ENCODE measurements around the gene UBE2R2. TPM values are rescaled to one million over a fixed set of nuclear protein-coding genes. Genes with fewer than 3 reads are reported as not detected.

The UBE2R2 gene
- total RNA-seq, 1 donor from 2014 or later, result 88.0 TPM

DNA sequence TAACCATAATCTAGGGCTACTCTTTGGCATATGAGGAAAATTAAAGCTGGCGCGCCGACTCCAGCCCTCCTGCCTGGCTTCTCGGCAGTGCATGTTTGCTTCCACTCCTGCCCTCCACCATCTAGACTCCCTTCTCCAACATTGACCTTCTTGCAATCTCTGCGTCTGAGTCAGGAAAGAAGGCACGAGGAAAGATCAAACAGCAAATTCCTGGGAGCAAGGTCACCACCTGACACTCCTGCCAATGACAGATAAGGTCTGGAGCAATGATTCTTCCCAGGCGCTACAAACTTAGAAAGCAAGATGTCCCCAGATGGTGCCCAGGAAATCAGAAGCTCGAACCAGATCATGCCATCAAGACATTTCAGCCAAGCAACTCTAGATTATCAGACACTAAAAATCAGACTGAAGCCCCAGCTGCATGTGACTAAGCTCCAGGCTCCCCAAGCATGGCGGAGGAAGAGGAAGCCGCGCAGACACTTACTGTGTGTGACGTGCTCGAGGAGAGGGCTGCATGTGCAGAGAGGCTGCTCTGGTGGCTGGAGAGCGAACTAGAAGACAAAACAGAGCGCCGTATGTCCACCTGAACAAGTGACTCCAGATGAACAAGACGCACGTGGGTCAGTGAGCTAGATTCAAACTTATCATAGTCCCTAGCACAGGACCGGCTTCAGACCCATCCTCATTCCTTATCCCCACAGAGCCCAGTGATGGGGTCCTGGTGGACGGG is 115.3 kb downstream of the UBE2R2 start:
- peaks cover 35% of the 10 kb centered on the region for H3K36me3 Mint-ChIP-seq (ENCODE audit: low read depth)
- no peaks in the 10 kb centered on the region for H3K4me1 Mint-ChIP-seq
- H3K27ac Mint-ChIP-seq (ENCODE audit: unreplicated experiment), result peak overlapping the region; percentile 50
- H3K9me3 Mint-ChIP-seq, result no peaks in the 10 kb centered on the region
- no peak for DNase-seq (ENCODE audit: low read depth, low spot score)
- TF ChIP-seq, protein P1, sequence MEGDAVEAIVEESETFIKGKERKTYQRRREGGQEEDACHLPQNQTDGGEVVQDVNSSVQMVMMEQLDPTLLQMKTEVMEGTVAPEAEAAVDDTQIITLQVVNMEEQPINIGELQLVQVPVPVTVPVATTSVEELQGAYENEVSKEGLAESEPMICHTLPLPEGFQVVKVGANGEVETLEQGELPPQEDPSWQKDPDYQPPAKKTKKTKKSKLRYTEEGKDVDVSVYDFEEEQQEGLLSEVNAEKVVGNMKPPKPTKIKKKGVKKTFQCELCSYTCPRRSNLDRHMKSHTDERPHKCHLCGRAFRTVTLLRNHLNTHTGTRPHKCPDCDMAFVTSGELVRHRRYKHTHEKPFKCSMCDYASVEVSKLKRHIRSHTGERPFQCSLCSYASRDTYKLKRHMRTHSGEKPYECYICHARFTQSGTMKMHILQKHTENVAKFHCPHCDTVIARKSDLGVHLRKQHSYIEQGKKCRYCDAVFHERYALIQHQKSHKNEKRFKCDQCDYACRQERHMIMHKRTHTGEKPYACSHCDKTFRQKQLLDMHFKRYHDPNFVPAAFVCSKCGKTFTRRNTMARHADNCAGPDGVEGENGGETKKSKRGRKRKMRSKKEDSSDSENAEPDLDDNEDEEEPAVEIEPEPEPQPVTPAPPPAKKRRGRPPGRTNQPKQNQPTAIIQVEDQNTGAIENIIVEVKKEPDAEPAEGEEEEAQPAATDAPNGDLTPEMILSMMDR (conservative IDR thresholded peaks at IDR 0.05), result no peak
- no peaks in the 10 kb centered on the region for H3K27me3 Mint-ChIP-seq (ENCODE audit: low read depth)
- H3K4me3 Mint-ChIP-seq, result no peak overlapping the region

DNA sequence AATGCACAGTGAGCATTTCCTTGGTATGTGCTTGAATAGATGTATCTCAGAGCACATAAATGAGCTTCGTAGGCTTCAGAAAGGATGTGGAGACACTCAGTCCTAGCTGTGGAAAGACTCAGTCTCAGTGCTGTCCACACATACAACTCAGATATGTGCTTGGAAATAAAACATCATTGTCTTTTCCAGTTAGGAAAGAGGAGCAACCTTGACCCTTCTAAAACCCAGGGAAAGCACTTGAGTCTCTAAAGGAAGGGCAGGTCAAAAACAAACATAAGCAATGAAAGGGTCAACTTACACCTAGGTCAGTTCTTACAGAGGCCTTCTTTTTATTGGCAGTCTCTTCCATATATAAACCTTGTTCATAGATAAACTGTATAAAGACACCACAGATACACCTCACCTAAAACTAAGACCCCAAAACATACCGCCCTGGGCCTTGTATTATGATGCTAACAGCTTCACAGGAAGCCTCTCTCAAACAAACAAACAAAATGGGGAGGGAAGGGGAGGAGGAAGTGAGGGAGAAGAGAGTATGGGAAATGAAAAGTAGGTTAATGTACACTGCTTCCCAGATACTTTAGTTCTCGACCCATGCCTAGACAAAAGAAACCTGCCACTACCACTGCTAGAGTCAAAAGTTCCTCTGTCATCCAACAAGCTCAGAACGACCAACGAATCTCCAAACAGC is 117.4 kb downstream of the UBE2R2 start:
- TF ChIP-seq, protein P1 (conservative IDR thresholded peaks at IDR 0.05), result no peak
- Mint-ChIP-seq H3K4me1 (no peaks in the 10 kb centered on the region), H3K36me3 (ENCODE audit: low read depth) (peaks cover 34% of the 10 kb centered on the region), H3K4me3 (no peak overlapping the region), H3K27me3 (ENCODE audit: low read depth) (no peaks in the 10 kb centered on the region), H3K9me3 (no peaks in the 10 kb centered on the region), H3K27ac (ENCODE audit: unreplicated experiment) (no peak overlapping the region)
- DNase-seq (ENCODE audit: low read depth, low spot score), result no peak

DNA sequence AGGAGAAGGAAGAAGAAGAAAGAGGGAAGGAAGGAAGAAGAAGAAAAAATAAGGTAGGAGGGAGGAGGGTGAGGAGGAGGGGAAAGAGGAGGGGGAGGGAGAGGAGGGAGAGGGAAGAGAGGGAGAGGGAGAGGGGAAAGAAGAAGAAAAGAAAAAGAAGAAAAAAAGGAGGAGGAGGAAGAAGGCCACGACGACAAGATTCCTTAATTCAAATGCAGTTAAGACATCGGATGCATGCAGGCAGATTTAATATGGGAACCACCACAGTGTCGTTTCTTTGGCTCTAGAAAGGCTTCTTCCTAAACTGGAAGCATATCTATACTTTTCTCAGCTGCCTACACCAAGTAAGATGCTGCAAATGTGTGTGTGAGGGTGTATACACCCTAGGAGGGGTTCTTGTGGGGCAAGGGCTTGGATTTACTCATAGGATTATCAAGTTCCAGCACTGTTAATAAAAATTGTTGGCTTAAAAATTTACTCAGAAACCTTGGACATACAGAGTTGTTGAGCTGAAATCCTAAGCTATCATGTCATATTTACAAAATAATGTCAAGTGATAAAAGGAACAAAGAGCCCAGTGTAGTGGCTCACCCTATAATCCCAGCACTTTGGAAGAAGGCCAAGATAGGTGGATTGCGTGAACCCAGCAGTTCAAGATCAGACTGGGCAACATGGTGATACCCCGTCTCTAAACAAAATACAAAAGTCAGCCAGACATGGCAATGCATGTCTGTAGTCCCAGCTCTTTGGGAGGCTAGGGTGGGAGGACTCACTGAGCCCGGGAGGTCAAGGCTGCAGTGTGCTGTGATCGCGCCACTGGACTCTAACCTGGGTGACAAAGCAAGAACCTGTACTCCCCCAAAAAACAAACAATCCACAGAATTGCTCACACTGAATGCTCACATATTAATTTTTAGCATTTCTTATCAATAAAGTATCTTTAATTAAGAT is 123.2 kb downstream of the UBE2R2 start:
- H3K36me3 Mint-ChIP-seq (ENCODE audit: low read depth), result peaks cover 29% of the 10 kb centered on the region
- no peak overlapping the region for H3K4me3 Mint-ChIP-seq
- H3K4me1 Mint-ChIP-seq, result no peaks in the 10 kb centered on the region
- no peaks in the 10 kb centered on the region for H3K9me3 Mint-ChIP-seq
- no peak overlapping the region for H3K27ac Mint-ChIP-seq (ENCODE audit: unreplicated experiment)
- H3K27me3 Mint-ChIP-seq (ENCODE audit: low read depth), result no peaks in the 10 kb centered on the region
- TF ChIP-seq, protein P1 (conservative IDR thresholded peaks at IDR 0.05), result no peak
- DNase-seq (ENCODE audit: low read depth, low spot score), result no peak

DNA sequence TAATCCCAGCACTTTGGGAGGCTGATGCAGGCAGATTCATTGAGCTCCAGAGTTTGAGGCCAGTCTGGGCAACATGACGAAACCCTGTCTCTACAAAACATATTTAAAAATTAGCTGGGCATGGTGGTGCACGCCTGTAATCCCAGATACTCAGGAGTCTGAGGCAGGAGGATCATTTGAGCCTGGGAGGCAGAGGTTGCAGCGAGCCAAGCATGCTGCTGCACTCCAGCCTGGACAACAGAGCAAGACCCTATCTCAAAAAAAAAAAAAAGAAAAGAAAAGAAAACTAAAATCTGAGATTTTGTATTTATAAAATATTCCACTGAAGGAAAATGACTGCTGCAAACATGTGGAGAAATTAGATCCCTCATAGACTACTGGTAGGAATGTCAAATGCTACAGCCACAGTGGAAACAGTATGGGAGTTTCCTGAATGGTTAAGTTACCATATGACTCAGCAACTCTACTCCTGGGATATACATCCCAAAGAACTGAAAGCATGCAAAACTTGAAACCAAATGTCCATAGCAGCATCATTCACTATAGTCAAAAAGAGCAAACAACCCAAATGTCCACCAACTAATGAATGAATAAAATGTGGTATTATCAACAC is 125.6 kb downstream of the UBE2R2 start:
- no peak for DNase-seq (ENCODE audit: low read depth, low spot score)
- H3K4me3 Mint-ChIP-seq, result no peak overlapping the region
- H3K9me3 Mint-ChIP-seq, result no peaks in the 10 kb centered on the region
- H3K36me3 Mint-ChIP-seq (ENCODE audit: low read depth), result peaks cover 31% of the 10 kb centered on the region
- no peaks in the 10 kb centered on the region for H3K4me1 Mint-ChIP-seq
- TF ChIP-seq, protein P1 (conservative IDR thresholded peaks at IDR 0.05), result no peak
- H3K27ac Mint-ChIP-seq (ENCODE audit: unreplicated experiment), result no peak overlapping the region
- no peaks in the 10 kb centered on the region for H3K27me3 Mint-ChIP-seq (ENCODE audit: low read depth)

DNA sequence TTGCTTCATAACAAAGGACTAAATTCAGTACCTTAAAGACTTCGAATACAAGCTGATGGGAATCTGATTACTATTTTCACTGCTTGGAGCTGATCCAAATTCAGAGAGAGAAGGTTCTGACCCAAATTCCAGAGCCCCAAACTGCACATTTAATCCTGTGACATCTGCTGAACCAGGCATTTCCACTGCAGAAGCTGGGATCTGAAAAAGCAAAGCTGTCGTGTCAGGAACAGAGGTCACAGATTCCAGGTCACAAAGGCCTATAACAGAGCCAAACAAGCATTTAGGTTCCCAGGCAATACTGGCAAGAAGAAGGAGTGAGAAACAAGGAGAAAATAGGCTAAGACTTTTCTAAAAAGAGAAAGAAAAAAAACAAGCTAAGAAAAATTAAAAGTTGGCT is 126.4 kb downstream of the UBE2R2 start:
- no peaks in the 10 kb centered on the region for H3K27me3 Mint-ChIP-seq (ENCODE audit: low read depth)
- H3K4me1 Mint-ChIP-seq, result no peaks in the 10 kb centered on the region
- no peak for DNase-seq (ENCODE audit: low read depth, low spot score)
- TF ChIP-seq, protein P1 (conservative IDR thresholded peaks at IDR 0.05), result no peak
- no peaks in the 10 kb centered on the region for H3K9me3 Mint-ChIP-seq
- H3K36me3 Mint-ChIP-seq (ENCODE audit: low read depth), result peaks cover 31% of the 10 kb centered on the region
- no peak overlapping the region for H3K4me3 Mint-ChIP-seq
- no peak overlapping the region for H3K27ac Mint-ChIP-seq (ENCODE audit: unreplicated experiment)
